SU-DHL-6 (cell line): ENCODE data around the gene RAET1L.

Source experiments
- H2AFZ ChIP-seq: fragments of 200-600 bp; sonication (generic); 2 replicates; pipeline ENCODE4 v1.6.1; 2014; ENCODE audit warnings: low read depth, mild to moderate bottlenecking, moderate library complexity, mixed read lengths, antibody characterized with exemption, low read length; ENCODE audit not compliant: severe bottlenecking
- H3F3A ChIP-seq: fragments of 200-600 bp; shearing (Covaris generic); 2 replicates; pipeline ENCODE4 v1.6.0; 2016; ENCODE audit warnings: antibody characterized with exemption, mild to moderate bottlenecking; ENCODE audit not compliant: insufficient read depth
- H3K27ac ChIP-seq: fragments of 200-600 bp; sonication (generic); 2 replicates; pipeline ENCODE4 v1.5.1; 2016; ENCODE audit warnings: low read depth, mild to moderate bottlenecking, low read length, moderate library complexity, mixed read lengths
- H3K27me3 ChIP-seq: fragments of 200-600 bp; sonication (generic), shearing (Covaris generic); 2 replicates; pipeline ENCODE4 v1.6.0; 2014; ENCODE audit warnings: mild to moderate bottlenecking, low read length
- H3K36me3 ChIP-seq: fragments of 200-600 bp; sonication (generic); 2 replicates; pipeline ENCODE4 v1.6.1; 2014; ENCODE audit warnings: mild to moderate bottlenecking, low read length, mixed read lengths
- H3K4me2 ChIP-seq: fragments of 300-600, 200-600 bp; shearing (Covaris generic), sonication (generic); 2 replicates; pipeline ENCODE4 v1.6.0; 2014; ENCODE audit warnings: low read length, low read depth, mild to moderate bottlenecking; ENCODE audit not compliant: poor library complexity, severe bottlenecking
- H3K4me3 ChIP-seq: fragments of 200-600 bp; sonication (generic); 2 replicates; pipeline ENCODE4 v1.5.1; 2014; ENCODE audit warnings: antibody characterized with exemption, low read length, mild to moderate bottlenecking, mixed read lengths; ENCODE audit not compliant: insufficient read depth, poor library complexity, severe bottlenecking
- H3K79me2 ChIP-seq: fragments of 200-600 bp; sonication (generic); 2 replicates; pipeline ENCODE4 v1.6.1; 2014; ENCODE audit warnings: mild to moderate bottlenecking, low read length, moderate library complexity; ENCODE audit not compliant: insufficient read depth
- H3K9ac ChIP-seq: fragments of 200-600 bp; sonication (generic); 2 replicates; pipeline ENCODE4 v1.7.0; 2014; ENCODE audit warnings: mild to moderate bottlenecking, low read length
- H3K9me2 ChIP-seq: fragments of 200-600 bp; sonication (generic); replicated peaks from 2 replicates; pipeline ENCODE4 v1.6.1; 2014; ENCODE audit warnings: low read length; ENCODE audit not compliant: insufficient read depth
- H3K9me3 ChIP-seq: fragments of 200-600 bp; sonication (generic); 2 replicates; pipeline ENCODE4 v1.6.1; 2014; ENCODE audit warnings: low read length, mixed read lengths; ENCODE audit not compliant: insufficient read depth
- H4K20me1 ChIP-seq: fragments of 200-600 bp; sonication (generic); 2 replicates; pipeline ENCODE4 v1.6.1; 2014; ENCODE audit warnings: low read depth, mild to moderate bottlenecking, antibody characterized with exemption, low read length, moderate library complexity, mixed read lengths
- CTCF ChIP-seq: fragments of 200-600 bp; sonication (generic); IDR thresholded peaks from one replicate; pipeline ENCODE4 v1.5.1; 2017; ENCODE audit warnings: antibody characterized with exemption, mild to moderate bottlenecking, low read length, moderate library complexity; ENCODE audit not compliant: insufficient read depth, poor library complexity, severe bottlenecking
- EZH2phosphoT487 ChIP-seq: fragments of 200-600 bp; sonication (generic), shearing (Covaris generic); conservative IDR thresholded peaks from 2 replicates; pipeline ENCODE4 v1.6.1; 2018; ENCODE audit warnings: mild to moderate bottlenecking, antibody characterized with exemption, low read length, moderate library complexity, mixed read lengths

The RAET1L gene

DNA sequence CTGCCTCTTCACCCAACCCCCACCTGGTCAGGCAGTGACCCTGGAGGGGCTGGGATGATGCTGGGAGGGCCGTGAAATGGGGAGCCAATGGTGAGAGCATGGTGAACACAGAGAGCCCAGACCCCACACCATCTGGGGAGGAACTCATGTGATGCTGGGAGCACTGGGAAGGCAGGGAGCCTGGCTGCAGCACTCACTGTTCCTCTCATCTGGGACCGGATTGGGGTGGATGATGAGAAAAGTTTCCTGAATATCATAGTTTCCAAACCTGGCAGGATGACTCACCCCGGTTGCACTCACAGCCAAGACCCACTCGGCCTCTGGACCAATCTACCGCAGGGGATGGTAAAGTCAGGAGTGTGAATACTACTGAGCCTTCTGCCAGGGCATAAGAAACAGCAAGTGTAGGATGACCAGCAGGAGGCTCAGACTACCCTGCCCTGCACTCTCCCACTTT, 39.8 kb downstream of the RAET1L start:
- TF ChIP-seq EZH2phosphoT487 (no peak), CTCF (no peak)
- H3F3A ChIP-seq, result no peaks in the 10 kb centered on the region
- no peaks in the 10 kb centered on the region for H3K36me3 ChIP-seq
- H3K4me3 ChIP-seq, result no peak overlapping the region
- no peaks in the 10 kb centered on the region for H3K9me3 ChIP-seq
- H4K20me1 ChIP-seq, result no peaks in the 10 kb centered on the region
- no peaks in the 10 kb centered on the region for H3K79me2 ChIP-seq
- no peak overlapping the region for H3K4me2 ChIP-seq
- H3K27ac ChIP-seq, result no peak overlapping the region
- no peaks in the 10 kb centered on the region for H3K9me2 ChIP-seq
- no peak overlapping the region for H3K9ac ChIP-seq
- no peak overlapping the region for H2AFZ ChIP-seq
- H3K27me3 ChIP-seq, result no peaks in the 10 kb centered on the region

DNA sequence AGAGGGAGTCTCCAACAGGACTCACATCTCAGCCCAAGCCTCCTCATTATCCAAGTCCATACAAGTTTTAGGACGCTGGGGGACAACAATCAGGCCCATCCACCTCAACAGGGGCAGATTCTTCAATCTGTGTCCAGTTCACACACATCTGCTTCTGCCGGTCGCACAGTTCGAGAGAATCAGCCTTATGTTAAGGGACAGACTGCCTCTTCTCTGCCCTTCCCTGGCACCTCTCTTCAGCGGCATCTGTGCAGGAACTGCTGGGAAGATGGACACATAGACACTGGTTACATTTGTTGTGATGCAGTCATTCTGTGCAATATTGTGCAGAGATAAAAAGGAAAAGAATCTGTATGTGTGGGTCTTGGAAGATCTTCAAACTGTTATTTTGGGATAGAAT, 40.6 kb downstream of the RAET1L start:
- Histone ChIP-seq H3K4me3 (no peak overlapping the region), H3K4me2 (no peak overlapping the region), H3K9me2 (no peaks in the 10 kb centered on the region), H3K79me2 (no peaks in the 10 kb centered on the region), H3K36me3 (no peaks in the 10 kb centered on the region), H3K27me3 (no peaks in the 10 kb centered on the region), H2AFZ (no peak overlapping the region), H3F3A (no peaks in the 10 kb centered on the region), H4K20me1 (no peaks in the 10 kb centered on the region), H3K27ac (no peak overlapping the region), H3K9ac (no peak overlapping the region), H3K9me3 (no peaks in the 10 kb centered on the region)
- TF ChIP-seq EZH2phosphoT487 (no peak), CTCF (no peak)

- Histone ChIP-seq H3K79me2 (no peaks in the 10 kb centered on the region), H3K9ac (no peak overlapping the region), H3K9me3 (no peaks in the 10 kb centered on the region), H3K4me3 (no peak overlapping the region), H4K20me1 (no peaks in the 10 kb centered on the region), H3K9me2 (no peaks in the 10 kb centered on the region), H3F3A (no peaks in the 10 kb centered on the region), H2AFZ (no peak overlapping the region), H3K27me3 (no peaks in the 10 kb centered on the region), H3K36me3 (no peaks in the 10 kb centered on the region), H3K4me2 (no peak overlapping the region), H3K27ac (no peak overlapping the region)
- TF ChIP-seq CTCF (no peak), EZH2phosphoT487 (no peak)
Measured at GRCh38 chr6:149983145-149983544, 42.2 kb downstream of the RAET1L start.
